SU-DHL-6 (cell line): Measurements from ENCODE around the gene RAP1GAP.

Experiments
- EZH2phosphoT487 ChIP-seq: fragments of 200-600 bp; sonication (generic), shearing (Covaris generic); conservative IDR thresholded peaks from 2 replicates; pipeline ENCODE4 v1.6.1; 2018; ENCODE audit warnings: mild to moderate bottlenecking, antibody characterized with exemption, low read length, moderate library complexity, mixed read lengths
- TF ChIP-seq, protein P1 (sequence below): fragments of 200-600 bp; sonication (generic); IDR thresholded peaks from one replicate; pipeline ENCODE4 v1.5.1; 2017; ENCODE audit warnings: antibody characterized with exemption, mild to moderate bottlenecking, low read length, moderate library complexity; ENCODE audit not compliant: insufficient read depth, poor library complexity, severe bottlenecking

DNA sequence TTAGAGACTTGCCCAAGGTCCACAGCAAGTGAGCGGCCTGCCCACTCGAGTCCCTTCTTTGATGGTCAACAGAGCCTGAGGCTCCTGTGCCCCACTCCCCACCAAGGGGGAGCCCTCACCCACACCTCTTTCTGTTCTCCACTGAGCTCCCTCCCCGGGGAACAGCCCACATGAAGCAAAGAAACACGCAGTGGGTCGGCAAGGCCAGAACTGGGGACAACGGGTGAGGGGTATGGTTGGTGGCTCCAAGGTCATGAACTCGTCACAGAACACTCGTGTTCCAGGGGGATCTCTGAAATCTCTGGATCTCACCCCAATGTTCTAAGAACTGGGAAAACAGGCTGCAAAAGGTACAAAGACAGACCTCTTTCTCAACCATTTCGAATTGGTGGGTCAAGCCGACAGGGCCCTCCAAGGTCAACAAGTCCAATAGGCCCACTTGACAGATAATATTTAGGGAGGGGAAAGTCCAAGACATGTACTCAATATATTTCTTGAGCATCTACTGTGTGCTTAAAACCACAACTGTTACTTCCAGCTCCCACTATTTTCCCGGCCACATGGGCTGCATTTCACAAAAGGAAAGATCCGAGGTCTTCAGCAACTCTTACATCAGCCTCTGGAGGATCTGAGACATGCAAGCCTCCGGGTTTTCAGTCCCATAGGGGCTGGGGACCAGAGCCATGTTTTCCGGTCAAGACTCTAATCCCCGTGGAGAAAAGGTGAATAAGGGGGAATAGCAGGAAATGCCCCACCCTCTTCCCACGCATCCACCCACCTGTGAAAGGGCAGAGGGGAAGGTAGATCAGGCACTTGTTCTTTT, 1.1 kb upstream of the RAP1GAP start:
- TF ChIP-seq, protein P1, sequence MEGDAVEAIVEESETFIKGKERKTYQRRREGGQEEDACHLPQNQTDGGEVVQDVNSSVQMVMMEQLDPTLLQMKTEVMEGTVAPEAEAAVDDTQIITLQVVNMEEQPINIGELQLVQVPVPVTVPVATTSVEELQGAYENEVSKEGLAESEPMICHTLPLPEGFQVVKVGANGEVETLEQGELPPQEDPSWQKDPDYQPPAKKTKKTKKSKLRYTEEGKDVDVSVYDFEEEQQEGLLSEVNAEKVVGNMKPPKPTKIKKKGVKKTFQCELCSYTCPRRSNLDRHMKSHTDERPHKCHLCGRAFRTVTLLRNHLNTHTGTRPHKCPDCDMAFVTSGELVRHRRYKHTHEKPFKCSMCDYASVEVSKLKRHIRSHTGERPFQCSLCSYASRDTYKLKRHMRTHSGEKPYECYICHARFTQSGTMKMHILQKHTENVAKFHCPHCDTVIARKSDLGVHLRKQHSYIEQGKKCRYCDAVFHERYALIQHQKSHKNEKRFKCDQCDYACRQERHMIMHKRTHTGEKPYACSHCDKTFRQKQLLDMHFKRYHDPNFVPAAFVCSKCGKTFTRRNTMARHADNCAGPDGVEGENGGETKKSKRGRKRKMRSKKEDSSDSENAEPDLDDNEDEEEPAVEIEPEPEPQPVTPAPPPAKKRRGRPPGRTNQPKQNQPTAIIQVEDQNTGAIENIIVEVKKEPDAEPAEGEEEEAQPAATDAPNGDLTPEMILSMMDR = no peak
- no peak for TF ChIP-seq EZH2phosphoT487
